ENCODE measurements around the gene PXDN. TPM values are rescaled to one million over a fixed set of nuclear protein-coding genes. Genes with fewer than 3 reads are reported as not detected.

Gene PXDN
- total and polyA plus RNA-seq, 2 of the 4 experiments (the other 2 are of a cell fraction), result 153 to 332 TPM

DNA sequence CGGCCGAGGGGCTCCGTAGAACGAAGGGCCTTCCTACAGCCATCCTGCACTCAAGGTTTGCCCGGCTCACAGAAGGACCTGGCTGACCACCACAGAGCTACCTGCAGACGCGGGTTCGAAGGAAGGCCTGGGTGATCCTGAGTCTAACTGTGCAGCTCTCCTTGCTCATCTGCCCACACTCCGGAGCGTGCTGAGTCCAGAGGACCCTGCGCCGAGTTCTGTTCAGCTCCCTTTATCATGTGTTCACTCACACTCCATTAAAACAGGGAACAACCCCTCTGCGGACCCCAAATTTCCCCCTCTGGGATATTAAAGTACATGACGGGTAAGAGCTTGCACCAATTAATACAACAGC is 138.3 kb downstream of the PXDN start:
- POLR2A ChIA-PET (ENCODE audit: unreplicated experiment), result no interaction called here
- peaks cover 10% of the 10 kb centered on the region for H3K9me1 ChIP-seq (ENCODE audit: insufficient read depth, low read length)
- ATAC-seq (ENCODE audit: low read depth) (no peak), DNase-seq (no peak)
- H3K9ac ChIP-seq (ENCODE audit: low read depth, low read length), result no peak overlapping the region
- peak overlapping the region; percentile 45 for H4K91ac ChIP-seq (ENCODE audit: insufficient read depth, low read depth, low read length)
- H3K23ac ChIP-seq (ENCODE audit: low read depth, low read length), result no peak overlapping the region
- H3K4me2 ChIP-seq (ENCODE audit: low read depth, low read length), result peak overlapping the region; percentile 26; the same call in 1 of the 2 replicates
- 78% methylated on average over 5 of the region's 14 CpGs; no CpG with 5 or more reads in 1 of the 2 experiments for WGBS, 2 experiments (ENCODE audit: extremely low coverage in 2 of 2, insufficient read length in 1 of 2)
- H2BK120ac ChIP-seq (ENCODE audit: low read depth, low read length), result peak overlapping the region; percentile 68
- H3K4me1 ChIP-seq (ENCODE audit: control insufficient read depth, insufficient read depth, low read length), result peaks cover 19% of the 10 kb centered on the region
- H2AFZ ChIP-seq (replicated peaks; ENCODE audit: low read length, poor library complexity), result peak overlapping the region; percentile 82
- no peak overlapping the region for H4K5ac ChIP-seq (ENCODE audit: low read depth, low read length)
- H2BK20ac ChIP-seq (ENCODE audit: low read depth, low read length), result 0 out of 2 replicates have a peak overlapping the region, but pooled peaks have one; percentile 50
- intact Hi-C loops (cut with micrococcal nuclease) (no loop called here), in situ Hi-C loops (cut with MboI; ENCODE audit: low sequenced_read_pairs) (no loop called here), dilution Hi-C loops (cut with HindIII; ENCODE audit: low sequenced_read_pairs, unreplicated experiment) (no loop called here)
- CTCF ChIA-PET, result interaction anchor here (1.8 kb wide), 1 partner anchor 55 kb away, joined by 5 read pairs; no protein-coding TSS in a partner anchor
- no peak overlapping the region for H3K18ac ChIP-seq (ENCODE audit: low read depth, low read length)
- no peak overlapping the region; the same call in 1 of the 2 replicates for H3K27ac ChIP-seq (ENCODE audit: insufficient read depth, low read length)
- H3K4me3 ChIP-seq (ENCODE audit: insufficient read depth, low read depth, low read length), result no peak overlapping the region
- peak overlapping the region; percentile 7 for H2BK5ac ChIP-seq (ENCODE audit: low read depth, low read length, poor library complexity, severe bottlenecking)
- H3K27me3 ChIP-seq (ENCODE audit: control insufficient read depth, insufficient read depth, low read length), result no peaks in the 10 kb centered on the region
- no peak overlapping the region for H3K56ac ChIP-seq (ENCODE audit: extremely low read depth, insufficient read depth, low read length)
- 0 out of 2 replicates have a peak overlapping the region, but pooled peaks have one; percentile 23 for H3K14ac ChIP-seq (replicated peaks; ENCODE audit: low read depth, low read length)
- peak overlapping the region; percentile 44; the same call in 1 of the 2 replicates for H2AK5ac ChIP-seq (ENCODE audit: low read depth, low read length)
- BruUV-seq (replicated peaks), result no TSS peak
- no peak for TF ChIP-seq RAD21 (IDR thresholded peaks at IDR 0.05; ENCODE audit: low read length)
- TF ChIP-seq MAZ (IDR thresholded peaks at IDR 0.05; ENCODE audit: borderline replicate concordance, low read depth, low read length), result no peak
- no peak for TF ChIP-seq POLR2A (IDR thresholded peaks at IDR 0.05; ENCODE audit: low read depth, low read length)
- TF ChIP-seq, protein P1, sequence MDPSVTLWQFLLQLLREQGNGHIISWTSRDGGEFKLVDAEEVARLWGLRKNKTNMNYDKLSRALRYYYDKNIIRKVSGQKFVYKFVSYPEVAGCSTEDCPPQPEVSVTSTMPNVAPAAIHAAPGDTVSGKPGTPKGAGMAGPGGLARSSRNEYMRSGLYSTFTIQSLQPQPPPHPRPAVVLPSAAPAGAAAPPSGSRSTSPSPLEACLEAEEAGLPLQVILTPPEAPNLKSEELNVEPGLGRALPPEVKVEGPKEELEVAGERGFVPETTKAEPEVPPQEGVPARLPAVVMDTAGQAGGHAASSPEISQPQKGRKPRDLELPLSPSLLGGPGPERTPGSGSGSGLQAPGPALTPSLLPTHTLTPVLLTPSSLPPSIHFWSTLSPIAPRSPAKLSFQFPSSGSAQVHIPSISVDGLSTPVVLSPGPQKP (IDR thresholded peaks at IDR 0.05; ENCODE audit: borderline replicate concordance, low read depth, low read length), result no peak
- TF ChIP-seq SMC3 (IDR thresholded peaks at IDR 0.05; ENCODE audit: low read depth, low read length), result no peak
- no peak for TF ChIP-seq USF2 (IDR thresholded peaks at IDR 0.05; ENCODE audit: low read depth, low read length)
- TF ChIP-seq RFX5 (IDR thresholded peaks at IDR 0.05; ENCODE audit: low read depth, low read length), result no peak
- TF ChIP-seq FOS (IDR thresholded peaks at IDR 0.05; ENCODE audit: low read depth, low read length), result no peak
- TF ChIP-seq CEBPB (IDR thresholded peaks at IDR 0.05; ENCODE audit: low read depth, low read length), result no peak
- TF ChIP-seq MXI1 (IDR thresholded peaks at IDR 0.05; ENCODE audit: borderline replicate concordance, low read depth, low read length), result no peak
- TF ChIP-seq MAFK (IDR thresholded peaks at IDR 0.05; ENCODE audit: low read depth, low read length), result no peak
- no peak for TF ChIP-seq CTCF (conservative IDR thresholded peaks at IDR 0.05; ENCODE audit: low read depth, low read length)
- TF ChIP-seq NFE2L2 (IDR thresholded peaks at IDR 0.05; ENCODE audit: low read depth, low read length), result no peak
- TF ChIP-seq RCOR1 (IDR thresholded peaks at IDR 0.05; ENCODE audit: insufficient replicate concordance, low read length), result no peak
- TF ChIP-seq CHD1 (IDR thresholded peaks at IDR 0.05; ENCODE audit: low read depth, low read length), result no peak
- no peak for TF ChIP-seq BHLHE40 (IDR thresholded peaks at IDR 0.05; ENCODE audit: low read depth, low read length)
- H3K79me1 ChIP-seq (ENCODE audit: low read depth in 1 of 2, low read length in 2 of 2), result no peaks in the 10 kb centered on the region
- H3K4ac ChIP-seq (ENCODE audit: low read depth, low read length), result peak overlapping the region; percentile 17; the same call in 1 of the 2 replicates
- H4K20me1 ChIP-seq (ENCODE audit: insufficient read depth, low read length), result no peaks in the 10 kb centered on the region
- peak overlapping the region; percentile 6 to 25; a peak in 2 of 4 replicates for H4K8ac ChIP-seq (ENCODE audit: low read depth in 2 of 2, low read length in 2 of 2)
- H2AK9ac ChIP-seq (replicated peaks; ENCODE audit: low read depth, low read length, poor library complexity), result peak overlapping the region; percentile 66
- no peak overlapping the region for H2BK15ac ChIP-seq (ENCODE audit: low read depth, low read length)
- no peaks in the 10 kb centered on the region for H3K9me3 ChIP-seq (ENCODE audit: control insufficient read depth, insufficient read depth, low read length)
- H3K36me3 ChIP-seq (ENCODE audit: control insufficient read depth, insufficient read depth, low read length), result no peaks in the 10 kb centered on the region
